ENCODE results near the gene ZNF814. TPM values are rescaled to one million over a fixed set of nuclear protein-coding genes. Genes with fewer than 3 reads are reported as not detected.
"Not testable (repeated sequence)": the region's sequence is repeated elsewhere in the genome, so short reads cannot be mapped to it uniquely, and the experiment has no call there.

The ZNF814 gene
- polyA plus RNA-seq, 3 donors, result 2.5 to 6.3 (median 3.8) TPM

DNA sequence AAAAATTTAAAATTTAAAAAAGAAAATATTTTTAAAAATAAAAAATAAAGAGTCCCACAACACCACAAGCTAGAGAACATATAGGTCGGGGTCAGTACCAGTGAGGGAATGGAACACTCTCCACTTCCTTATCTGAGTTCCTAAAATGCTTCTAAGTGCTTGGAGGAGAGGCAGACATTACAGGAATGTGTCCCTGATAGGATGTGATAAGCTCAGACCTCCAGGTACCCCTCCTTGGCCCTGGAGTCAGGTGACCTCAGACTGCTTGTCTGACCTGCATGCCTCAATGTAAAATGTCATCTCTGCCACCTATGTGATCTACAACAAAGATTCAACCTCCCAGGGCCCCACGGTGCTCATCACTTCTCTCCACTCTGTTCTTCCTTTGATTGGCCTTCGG, 2.8 kb downstream of the ZNF814 start:
- no peak overlapping the region for H3K4me2 ChIP-seq (replicated peaks; ENCODE audit: extremely low read depth, low read length, poor library complexity, severe bottlenecking)
- TF ChIP-seq, protein P1, sequence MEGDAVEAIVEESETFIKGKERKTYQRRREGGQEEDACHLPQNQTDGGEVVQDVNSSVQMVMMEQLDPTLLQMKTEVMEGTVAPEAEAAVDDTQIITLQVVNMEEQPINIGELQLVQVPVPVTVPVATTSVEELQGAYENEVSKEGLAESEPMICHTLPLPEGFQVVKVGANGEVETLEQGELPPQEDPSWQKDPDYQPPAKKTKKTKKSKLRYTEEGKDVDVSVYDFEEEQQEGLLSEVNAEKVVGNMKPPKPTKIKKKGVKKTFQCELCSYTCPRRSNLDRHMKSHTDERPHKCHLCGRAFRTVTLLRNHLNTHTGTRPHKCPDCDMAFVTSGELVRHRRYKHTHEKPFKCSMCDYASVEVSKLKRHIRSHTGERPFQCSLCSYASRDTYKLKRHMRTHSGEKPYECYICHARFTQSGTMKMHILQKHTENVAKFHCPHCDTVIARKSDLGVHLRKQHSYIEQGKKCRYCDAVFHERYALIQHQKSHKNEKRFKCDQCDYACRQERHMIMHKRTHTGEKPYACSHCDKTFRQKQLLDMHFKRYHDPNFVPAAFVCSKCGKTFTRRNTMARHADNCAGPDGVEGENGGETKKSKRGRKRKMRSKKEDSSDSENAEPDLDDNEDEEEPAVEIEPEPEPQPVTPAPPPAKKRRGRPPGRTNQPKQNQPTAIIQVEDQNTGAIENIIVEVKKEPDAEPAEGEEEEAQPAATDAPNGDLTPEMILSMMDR (IDR thresholded peaks at IDR 0.05), result no peak

DNA sequence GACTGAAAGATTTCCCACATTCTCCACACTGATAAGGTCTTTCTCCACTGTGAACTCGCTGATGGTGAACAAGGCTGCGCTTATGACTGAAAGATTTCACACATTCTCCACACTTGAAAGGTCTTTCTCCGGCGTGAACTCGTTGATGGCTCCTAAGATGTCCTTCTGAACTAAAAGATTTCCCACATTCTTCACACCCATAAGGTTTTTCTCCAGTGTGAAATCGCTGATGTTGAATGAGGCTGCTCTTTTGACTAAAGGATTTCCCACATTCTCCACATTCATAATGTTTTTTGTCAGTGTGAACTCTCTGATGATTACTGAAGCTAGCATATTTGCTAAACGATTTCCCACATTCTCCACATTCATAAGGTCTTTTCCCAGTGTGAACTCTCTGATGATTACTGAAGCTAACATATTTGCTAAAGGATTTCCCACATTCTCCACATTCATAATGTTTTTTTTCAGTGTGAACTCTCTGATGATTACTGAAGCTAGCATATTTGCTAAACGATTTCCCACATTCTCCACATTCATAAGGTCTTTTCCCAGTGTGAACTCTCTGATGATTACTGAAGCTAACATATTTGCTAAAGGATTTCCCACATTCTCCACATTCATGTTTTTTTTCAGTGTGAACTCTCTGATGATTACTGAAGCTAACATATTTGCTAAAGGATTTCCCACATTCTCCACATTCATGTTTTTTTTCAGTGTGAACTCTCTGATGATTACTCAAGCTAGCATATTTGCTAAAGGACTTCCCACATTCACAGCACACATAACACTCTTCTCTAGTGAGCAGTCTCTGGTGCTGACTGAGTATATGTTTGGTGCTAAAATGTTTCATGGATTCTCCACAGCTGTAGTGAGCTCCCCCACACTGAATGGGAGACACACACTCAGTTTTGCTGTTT, 14.7 kb downstream of the ZNF814 start:
- H3K4me3 Mint-ChIP-seq; H3K9ac ChIP-seq (ENCODE audit: insufficient read depth, low read length, poor library complexity, severe bottlenecking); H3K4me1 ChIP-seq (ENCODE audit: control insufficient read depth in 1 of 2, insufficient read depth in 2 of 2, low read length in 2 of 2); H3K4me3 ChIP-seq (replicated peaks in 1 of 3; ENCODE audit: low read depth in 2 of 3, low read length in 3 of 3); H3K27me3 ChIP-seq (ENCODE audit: control insufficient read depth in 2 of 2, insufficient read depth in 2 of 2, low read length in 2 of 2); H3K4me2 ChIP-seq (replicated peaks; ENCODE audit: extremely low read depth, low read length, poor library complexity, severe bottlenecking); H3K27ac Mint-ChIP-seq; H3K4me1 Mint-ChIP-seq; H2AFZ ChIP-seq (ENCODE audit: insufficient read depth, low read depth, low read length, poor library complexity, severe bottlenecking); DNase-seq; H3K79me2 ChIP-seq (ENCODE audit: insufficient read depth, low read length); H4K20me1 ChIP-seq (ENCODE audit: insufficient read depth, low read length); H3K27me3 Mint-ChIP-seq (ENCODE audit: low read depth in 3 of 3); H3K27ac ChIP-seq (ENCODE audit: low read depth in 1 of 2, low read length in 2 of 2); intact Hi-C loops (cut with micrococcal nuclease): not testable (repeated sequence)
- H3K36me3 Mint-ChIP-seq, result peaks cover 39 to 48% of the 10 kb centered on the region in 2 donors
- peaks cover 62 to 92% (median 88%) of the 10 kb centered on the region in 7 donors for H3K9me3 Mint-ChIP-seq
- WGBS (ENCODE audit: insufficient coverage), result 100% methylated on average over 2 of the region's 8 CpGs
- peaks cover 80 to 92% of the 10 kb centered on the region in 2 donors for H3K9me3 ChIP-seq (replicated peaks in 1 of 2; ENCODE audit: control insufficient read depth in 1 of 2, insufficient read depth in 1 of 2, low read length in 2 of 2)
- H3K36me3 ChIP-seq (replicated peaks in 1 of 2; ENCODE audit: control insufficient read depth in 1 of 2, insufficient read depth in 2 of 2, low read length in 2 of 2), result peaks cover 2 to 56% of the 10 kb centered on the region in 2 donors

More for the DNA sequence above, 2.8 kb downstream of the ZNF814 start:
- no CpG with 5 or more reads among the region's 3 CpGs for WGBS (ENCODE audit: insufficient coverage)
- H3K36me3 ChIP-seq (replicated peaks in 1 of 2; ENCODE audit: control insufficient read depth in 1 of 2, insufficient read depth in 2 of 2, low read length in 2 of 2), result peaks cover 0 to 17% of the 10 kb centered on the region in 2 donors
- no peak overlapping the region for H2AFZ ChIP-seq (ENCODE audit: insufficient read depth, low read depth, low read length, poor library complexity, severe bottlenecking)
- no peak for DNase-seq
- peaks cover 0 to 2% (median 1%) of the 10 kb centered on the region in 3 donors for H3K27me3 Mint-ChIP-seq (ENCODE audit: low read depth in 3 of 3)
- peaks cover 42 to 82% (median 77%) of the 10 kb centered on the region in 7 donors for H3K9me3 Mint-ChIP-seq
- no peak overlapping the region for H3K27ac ChIP-seq (ENCODE audit: low read depth in 1 of 2, low read length in 2 of 2)
- H4K20me1 ChIP-seq (ENCODE audit: insufficient read depth, low read length), result no peaks in the 10 kb centered on the region
- H3K36me3 Mint-ChIP-seq, result peaks cover 36 to 43% of the 10 kb centered on the region in 2 donors
- peaks cover 22% of the 10 kb centered on the region for H3K4me1 Mint-ChIP-seq
- no peak overlapping the region for H3K4me3 ChIP-seq (replicated peaks in 1 of 3; ENCODE audit: low read depth in 2 of 3, low read length in 3 of 3)
- peaks cover 69 to 70% of the 10 kb centered on the region in 2 donors for H3K9me3 ChIP-seq (replicated peaks in 1 of 2; ENCODE audit: control insufficient read depth in 1 of 2, insufficient read depth in 1 of 2, low read length in 2 of 2)
- peaks cover 15% of the 10 kb centered on the region for H3K79me2 ChIP-seq (ENCODE audit: insufficient read depth, low read length)
- H3K9ac ChIP-seq (ENCODE audit: insufficient read depth, low read length, poor library complexity, severe bottlenecking), result no peak overlapping the region
- H3K27ac Mint-ChIP-seq, result peak overlapping the region in 1 of 7 donors; percentile 25
- peaks cover 12 to 14% of the 10 kb centered on the region in 2 donors for H3K4me1 ChIP-seq (ENCODE audit: control insufficient read depth in 1 of 2, insufficient read depth in 2 of 2, low read length in 2 of 2)
- H3K4me3 Mint-ChIP-seq, result no peak overlapping the region
- intact Hi-C loops (cut with micrococcal nuclease), result no loop called here
- no peaks in the 10 kb centered on the region for H3K27me3 ChIP-seq (ENCODE audit: control insufficient read depth in 2 of 2, insufficient read depth in 2 of 2, low read length in 2 of 2)
